Measurements from ENCODE around the gene ZG16B.

GRCh38 chr16:2853531-2854073 is 23.5 kb downstream of the ZG16B start:
- TF ChIP-seq, protein P1, sequence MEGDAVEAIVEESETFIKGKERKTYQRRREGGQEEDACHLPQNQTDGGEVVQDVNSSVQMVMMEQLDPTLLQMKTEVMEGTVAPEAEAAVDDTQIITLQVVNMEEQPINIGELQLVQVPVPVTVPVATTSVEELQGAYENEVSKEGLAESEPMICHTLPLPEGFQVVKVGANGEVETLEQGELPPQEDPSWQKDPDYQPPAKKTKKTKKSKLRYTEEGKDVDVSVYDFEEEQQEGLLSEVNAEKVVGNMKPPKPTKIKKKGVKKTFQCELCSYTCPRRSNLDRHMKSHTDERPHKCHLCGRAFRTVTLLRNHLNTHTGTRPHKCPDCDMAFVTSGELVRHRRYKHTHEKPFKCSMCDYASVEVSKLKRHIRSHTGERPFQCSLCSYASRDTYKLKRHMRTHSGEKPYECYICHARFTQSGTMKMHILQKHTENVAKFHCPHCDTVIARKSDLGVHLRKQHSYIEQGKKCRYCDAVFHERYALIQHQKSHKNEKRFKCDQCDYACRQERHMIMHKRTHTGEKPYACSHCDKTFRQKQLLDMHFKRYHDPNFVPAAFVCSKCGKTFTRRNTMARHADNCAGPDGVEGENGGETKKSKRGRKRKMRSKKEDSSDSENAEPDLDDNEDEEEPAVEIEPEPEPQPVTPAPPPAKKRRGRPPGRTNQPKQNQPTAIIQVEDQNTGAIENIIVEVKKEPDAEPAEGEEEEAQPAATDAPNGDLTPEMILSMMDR (IDR thresholded peaks at IDR 0.05) = no peak
- no peak for TF ChIP-seq POLR2A (IDR thresholded peaks at IDR 0.05)
- TF ChIP-seq EP300 (IDR thresholded peaks at IDR 0.05) = no peak
